NCI-H1105 treated with DMSO at 0.1 percent for 48 hours (cell line): ENCODE results near the gene COPZ2.

Experiments
- DNase-seq: peaks from one replicate; lab custom pipeline; 2025; lab: John Stamatoyannopoulos, UW

Gene COPZ2

DNA sequence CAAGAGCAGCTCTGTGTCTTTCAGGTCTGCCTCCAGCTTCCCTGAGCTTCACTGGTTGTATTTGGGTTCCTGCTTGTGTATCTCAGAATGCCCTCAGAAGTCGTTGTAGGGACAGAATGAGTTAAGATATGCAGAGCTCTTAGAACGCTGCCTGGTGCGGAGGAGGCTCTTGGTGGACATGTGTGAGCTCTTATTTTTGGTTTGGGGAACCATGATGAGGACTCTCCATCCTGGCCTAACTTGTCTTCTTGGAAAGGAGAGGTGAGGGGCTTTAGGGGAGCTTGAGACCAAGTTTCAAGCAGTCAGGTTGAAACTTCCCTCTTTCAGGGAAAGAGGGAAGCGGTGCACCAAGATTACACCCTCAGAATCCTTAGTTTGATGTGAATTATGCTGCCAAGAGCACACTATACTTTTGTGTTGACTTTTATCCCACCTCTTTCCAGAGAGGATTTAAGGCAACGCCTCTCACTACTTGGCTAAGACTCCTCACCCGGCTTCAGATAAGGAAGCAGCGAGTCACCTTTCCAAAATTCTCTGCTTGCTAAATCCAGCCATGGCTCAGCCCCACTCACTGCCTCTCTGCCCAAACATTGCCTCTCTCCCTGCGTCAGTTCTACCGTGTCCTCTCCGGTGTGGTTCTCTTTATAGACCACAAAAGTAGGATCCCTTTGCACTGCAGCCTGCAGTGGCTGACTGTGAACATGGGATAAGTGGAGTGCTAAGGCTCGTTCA lies 53.9 kb downstream of the COPZ2 start:
- no peak for DNase-seq

DNA sequence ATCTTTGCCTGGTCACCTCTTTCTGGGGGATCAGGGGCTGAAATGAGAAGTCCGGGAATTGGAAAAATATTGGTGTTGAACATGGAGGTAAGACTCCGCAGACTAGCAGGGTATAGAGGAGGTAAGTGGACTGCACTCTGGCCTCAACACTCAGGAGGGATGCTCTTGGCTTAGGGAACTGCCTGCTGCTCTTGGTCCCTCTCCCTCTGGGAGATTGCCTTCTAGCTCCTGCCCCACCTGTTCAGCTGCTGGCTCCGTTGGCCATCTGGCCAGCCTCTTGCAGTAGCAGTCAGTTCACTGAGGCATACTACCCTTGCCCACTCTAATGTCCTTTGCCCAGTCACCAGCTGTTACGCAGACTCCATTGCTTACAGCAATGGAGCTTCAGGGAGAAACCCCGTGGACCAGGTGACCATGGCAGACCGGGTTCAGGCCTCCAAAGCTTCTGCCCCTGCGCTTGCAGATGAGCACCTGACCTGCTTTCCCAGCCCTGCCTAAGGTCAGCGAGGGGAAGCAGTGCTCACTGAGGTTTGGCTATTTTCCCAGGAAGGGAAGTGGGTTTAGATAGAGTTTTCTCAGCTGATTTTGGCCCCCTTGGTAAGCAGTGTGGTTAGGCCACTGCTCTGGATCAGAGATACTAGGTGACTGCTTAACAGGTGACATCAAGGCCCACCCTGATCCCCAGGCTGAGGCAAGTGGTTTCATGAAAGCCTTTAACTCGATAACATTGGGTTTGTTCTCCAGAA lies 54.8 kb downstream of the COPZ2 start:
- DNase-seq, result no peak

DNA sequence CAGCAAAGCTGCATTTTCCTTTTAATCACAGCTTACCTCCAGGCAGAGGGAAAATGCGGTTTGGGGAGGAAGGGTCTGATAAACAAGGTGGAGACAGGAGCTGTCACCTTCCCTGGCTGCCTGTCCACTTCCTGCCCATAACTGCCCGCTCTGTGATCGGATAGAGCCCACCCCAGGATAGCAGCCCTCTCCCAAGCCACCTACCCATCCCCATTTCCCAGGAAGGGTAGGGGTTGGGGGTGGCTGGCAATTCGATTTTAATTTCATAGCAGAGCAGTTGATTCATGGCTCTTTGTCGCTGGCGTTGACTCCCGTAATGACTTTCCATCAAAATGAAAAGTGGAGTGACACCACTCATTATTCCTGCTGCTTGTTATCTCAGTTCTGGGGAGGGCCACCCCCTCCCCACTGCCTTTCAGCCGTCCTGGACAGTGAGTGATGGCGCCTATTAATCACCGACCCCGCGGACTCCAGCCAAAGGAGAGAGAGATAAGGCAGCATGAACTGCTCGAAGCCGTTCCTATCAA lies 55.4 kb downstream of the COPZ2 start:
- no peak for DNase-seq

DNA sequence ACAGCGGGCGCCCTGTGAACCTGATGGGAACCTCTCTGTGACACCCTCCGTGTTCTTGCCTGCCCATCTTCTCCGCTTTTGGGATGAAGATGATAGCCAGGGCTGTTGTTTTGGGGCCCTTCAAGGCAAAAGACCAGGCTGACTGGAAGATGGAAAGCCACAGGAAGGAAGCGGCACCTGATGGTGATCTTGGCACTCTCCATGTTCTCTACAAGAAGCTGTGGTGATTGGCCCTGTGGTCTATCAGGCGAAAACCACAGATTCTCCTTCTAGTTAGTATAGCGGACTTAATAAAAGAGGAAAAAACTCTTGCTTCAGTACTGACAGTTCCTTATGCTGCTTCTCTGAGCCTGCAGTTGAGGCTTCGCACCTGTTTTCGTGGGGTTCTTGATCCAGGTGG lies 56.1 kb downstream of the COPZ2 start:
- no peak for DNase-seq

DNA sequence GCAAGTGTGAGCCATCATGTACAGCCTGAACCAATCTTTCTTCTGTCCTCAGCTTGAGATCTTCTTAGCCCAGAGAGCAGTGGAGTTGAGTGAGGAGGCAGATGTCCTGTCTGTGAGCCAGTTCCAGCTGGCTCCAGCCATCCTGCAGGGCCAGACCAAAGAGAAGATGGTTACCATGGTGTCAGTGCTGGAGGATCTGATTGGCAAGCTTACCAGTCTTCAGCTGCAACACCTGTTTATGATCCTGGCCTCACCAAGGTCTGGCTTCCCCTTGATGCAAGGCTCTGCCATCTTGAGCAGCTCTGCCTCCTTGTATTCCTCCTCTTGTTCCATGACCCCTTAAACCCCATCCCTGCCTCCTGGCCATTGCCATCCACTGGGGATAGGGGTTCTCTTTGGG lies 57.1 kb downstream of the COPZ2 start:
- peak; percentile 34 for DNase-seq

DNA sequence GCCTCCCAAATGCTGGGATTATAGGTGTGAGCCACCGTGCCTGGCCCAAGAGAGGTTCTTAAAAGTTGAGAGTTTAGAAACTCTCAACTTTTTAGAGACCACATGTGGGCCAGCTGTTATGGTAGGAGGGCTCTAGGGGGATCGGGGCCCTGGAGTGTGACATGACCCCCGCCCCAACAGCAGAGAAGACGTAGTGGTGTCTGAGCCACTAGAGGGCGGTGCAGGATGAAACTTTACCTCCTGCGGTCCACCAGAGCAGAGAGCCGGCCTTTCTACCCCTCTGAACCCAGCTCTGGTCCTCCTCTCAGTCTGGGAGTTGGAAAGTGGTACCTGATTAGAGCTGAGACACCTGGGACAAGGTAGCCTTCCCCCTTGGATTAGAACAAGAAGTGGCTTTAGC lies 59.3 kb downstream of the COPZ2 start:
- DNase-seq, result peak; percentile 43
